Left lobe of liver (tissue), 2 donors: ENCODE data around the gene GAS2L2. TPM values are rescaled to one million over a fixed set of nuclear protein-coding genes. Genes with fewer than 3 reads are reported as not detected.

Source experiments
- ATAC-seq: fragments of 200-7000 bp; cut with Tn5 transposase; one replicate; pipeline ENCODE4 v1.9.1; 2020; ENCODE audit warnings: mild to moderate bottlenecking, moderate library complexity
- DNase-seq: peaks from one replicate; pipeline ENCODE4 v3.0.0-alpha.2; 2020; ENCODE audit warnings: low spot score
- total RNA-seq: library from RNA; stranded (reverse); gene quantifications from one replicate; pipeline ENCODE4 v1.2.1, GENCODE V29; 2021
- donor health status: DM: no; HTN: no; CAD: no; lungs with moderate emphysema.
- donor health status: DM: no; HTN: yes; CAD: no.

Gene GAS2L2
- total RNA-seq, 1 donor from 2014 or later: not detected

DNA sequence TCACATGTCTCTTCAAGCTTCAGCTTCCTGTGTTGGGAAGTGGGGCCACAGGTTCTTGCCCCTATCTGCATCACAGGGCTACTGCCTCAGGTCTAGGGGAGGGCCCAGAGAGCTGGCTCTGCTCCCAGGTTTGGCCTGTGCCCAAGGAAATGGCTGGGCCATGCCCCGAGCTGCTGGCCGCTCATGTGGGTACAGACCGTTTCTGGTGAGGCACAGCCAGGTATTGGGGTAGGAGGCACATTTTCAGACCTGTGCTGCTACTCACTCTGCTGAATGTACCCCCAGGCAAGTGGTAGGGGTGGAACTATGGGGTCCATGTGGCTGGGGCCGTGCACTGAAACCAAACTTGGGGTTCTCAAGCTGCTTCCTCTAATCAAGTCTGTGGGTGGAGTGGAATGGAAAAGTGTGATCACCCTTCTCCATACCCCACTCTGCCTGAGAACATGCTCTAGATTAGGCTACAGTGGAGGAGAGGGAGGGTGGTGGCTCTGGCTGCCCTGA lies 4.6 kb downstream of the GAS2L2 start:
- ATAC-seq: peak; percentile 89

DNA sequence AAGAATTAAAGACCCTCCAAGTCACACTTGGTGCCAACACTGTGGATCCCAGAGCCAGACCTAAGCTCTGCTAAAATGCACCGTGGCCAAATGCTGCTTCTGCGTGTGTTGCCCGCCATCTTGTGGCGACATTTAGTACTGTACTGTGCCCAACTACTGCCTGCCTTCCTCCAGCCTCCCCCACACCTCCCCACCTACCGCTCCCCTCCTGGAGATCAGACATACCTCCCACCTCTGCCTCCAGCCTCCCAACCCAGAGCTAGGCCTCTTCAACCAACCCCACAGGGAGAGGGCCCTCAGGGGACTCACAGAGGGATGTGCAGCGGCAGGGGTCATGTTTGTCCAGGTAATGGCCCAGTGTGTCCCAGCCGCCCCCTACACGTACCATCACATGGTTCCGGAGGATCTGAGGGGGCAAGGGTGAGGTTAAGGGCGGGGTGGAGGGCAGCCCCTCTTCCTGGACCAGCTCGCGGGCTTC lies 5.5 kb downstream of the GAS2L2 start:
- peak; percentile 75 for DNase-seq
- peak; percentile 88 for ATAC-seq

More for the DNA sequence above, 4.6 kb downstream of the GAS2L2 start:
- DNase-seq: peak; percentile 88

DNA sequence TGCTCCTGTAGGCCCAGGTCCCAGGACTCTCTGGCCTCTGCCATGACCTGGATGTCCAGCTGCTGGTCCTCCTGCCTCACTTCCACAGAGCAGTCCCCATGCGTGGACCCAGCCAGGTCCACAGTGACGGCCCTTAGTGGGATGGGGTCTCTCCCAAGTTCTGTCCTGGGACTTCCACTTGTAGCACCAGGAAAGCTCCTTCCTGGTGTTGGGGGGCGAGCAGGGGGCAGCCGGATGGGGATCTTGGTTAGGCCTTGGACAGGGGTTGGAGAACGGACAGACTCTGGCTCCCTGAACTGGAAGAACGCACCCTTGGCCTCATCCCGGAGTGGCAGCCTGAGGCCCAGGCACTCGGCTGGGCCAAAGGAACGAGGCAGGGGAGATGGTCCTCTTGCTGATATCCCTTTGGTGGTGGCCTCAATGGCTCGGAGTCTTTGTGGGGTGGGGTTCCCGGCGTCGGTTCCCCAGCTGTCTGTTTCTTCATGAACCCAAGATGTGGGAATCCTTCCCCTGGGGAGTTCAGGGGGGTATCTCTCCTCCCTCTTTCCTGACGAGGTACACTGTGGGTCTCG lies 7.2 kb downstream of the GAS2L2 start:
- no peak for ATAC-seq
- no peak for DNase-seq

DNA sequence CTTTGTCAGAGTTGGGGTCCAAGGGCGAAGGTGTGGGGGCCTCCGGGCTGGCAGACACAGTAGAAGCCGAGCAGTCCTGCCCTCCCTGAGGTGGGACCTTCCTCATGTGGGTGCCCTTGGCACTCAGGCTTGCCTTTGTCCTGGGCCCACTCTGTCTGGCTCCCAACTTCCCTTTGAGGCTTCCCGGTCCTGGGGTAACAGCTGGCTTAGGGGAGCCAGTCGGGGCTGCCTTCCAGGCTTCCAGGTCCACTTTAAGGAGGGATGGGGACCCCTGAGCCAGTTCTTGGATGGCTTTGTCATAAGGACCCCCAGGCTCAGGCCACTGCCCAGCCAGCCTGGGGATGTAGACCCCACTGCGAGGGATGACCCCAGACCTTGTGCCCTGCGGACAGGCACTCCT lies 7.8 kb downstream of the GAS2L2 start:
- ATAC-seq (no peak), DNase-seq (no peak)

DNA sequence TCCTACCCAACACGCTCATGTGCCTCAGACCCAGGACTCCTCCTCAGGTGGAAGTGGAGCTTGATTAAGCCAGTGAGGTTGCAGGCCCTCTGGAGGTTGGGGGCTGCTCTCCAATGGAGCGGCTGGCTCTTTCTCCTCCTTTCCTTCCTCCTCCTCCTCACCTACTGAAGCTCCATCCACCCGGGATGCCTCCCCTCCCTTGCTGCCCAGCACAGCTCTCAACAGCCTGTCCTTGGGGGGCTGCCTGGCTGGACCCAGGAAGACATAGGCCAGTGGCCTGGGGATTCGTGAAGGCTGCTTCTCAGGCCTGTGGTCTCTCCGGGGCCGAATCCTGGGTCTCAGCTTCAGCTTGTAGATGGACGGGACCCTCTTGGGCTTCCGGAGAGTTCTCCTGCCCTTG lies 8.2 kb downstream of the GAS2L2 start:
- ATAC-seq (no peak), DNase-seq (no peak)

DNA sequence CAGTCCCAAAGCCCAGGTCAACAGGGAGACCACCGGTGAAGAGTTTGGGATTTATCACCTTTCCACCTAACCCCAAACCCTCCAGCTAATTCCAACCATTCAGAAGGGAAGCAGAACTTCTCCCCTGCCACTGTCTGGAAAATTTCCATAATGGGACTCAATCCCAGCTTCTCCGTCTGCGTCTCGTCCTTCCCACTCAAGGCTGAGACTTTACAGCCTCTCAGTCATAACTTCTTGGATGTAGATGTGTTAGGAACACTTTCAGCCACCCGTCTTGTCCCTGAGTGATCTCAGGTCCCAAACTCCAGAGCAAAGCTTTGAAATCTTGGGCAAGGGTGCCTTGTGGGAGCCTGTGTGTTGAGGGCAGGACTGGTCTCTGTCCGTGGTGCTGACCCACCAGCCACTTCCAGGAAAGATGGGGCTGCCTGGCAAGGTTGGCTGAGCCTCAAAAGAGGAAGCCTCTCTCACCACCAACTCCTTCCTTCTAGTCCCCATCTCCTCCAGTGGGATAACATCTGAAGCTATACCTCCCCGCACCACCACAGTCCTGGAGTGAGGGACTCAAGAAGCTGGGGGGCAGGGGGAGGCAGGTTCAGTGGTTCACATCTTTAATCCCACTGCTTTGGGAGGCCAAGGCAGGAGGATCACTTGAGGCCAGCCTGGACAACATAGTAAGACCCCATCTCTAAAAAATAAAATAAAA lies 9.3 kb downstream of the GAS2L2 start:
- DNase-seq (no peak), ATAC-seq (no peak)

DNA sequence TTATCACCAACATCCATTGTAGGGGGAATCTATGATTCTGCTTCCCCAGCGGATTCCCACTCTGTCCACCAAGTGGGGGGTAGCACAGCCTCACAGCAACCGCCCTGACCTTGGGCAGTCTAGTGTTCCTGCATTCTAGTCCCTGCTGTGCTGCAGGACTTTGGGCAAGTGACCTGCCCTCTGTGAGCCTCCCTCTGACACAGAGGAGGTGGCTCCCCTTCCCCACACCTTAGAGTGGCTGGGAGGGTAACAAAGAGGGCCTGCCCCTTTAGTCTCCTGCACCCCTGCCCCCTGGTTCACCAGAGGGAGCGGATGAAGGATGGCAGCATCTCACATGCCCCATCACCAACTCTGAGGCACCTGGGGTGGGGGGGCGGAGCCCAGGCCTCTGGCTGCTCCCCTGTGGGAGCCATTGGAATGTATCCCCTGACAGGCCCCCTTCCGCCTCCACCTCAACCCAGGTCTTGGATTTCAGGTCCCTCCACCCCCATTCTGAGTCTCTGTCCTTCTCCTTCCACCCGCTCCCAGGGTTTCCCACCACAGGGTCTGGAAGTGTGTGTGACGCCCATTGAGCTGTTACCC lies 10.1 kb downstream of the GAS2L2 start:
- DNase-seq (no peak), ATAC-seq (no peak)

DNA sequence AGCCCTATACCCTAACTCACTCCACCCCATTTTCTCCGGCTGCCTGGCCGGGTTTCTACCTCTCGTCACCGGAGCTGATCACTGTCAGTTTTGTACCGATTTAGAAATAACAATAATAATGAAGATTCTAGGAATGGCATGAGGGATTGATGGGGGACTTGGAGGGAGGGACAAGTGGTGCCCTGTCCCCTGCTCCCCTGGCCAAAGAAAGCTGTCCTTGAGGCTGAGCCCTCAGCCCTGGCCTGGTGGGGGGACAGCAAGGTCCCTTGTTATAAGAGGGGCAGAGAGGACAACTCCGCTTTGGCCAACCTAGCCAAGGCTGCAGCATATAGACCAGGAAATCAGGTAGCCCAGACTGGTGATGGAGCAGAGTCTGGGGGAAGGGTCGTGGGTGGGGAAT lies 10.5 kb downstream of the GAS2L2 start:
- ATAC-seq (no peak), DNase-seq (no peak)

DNA sequence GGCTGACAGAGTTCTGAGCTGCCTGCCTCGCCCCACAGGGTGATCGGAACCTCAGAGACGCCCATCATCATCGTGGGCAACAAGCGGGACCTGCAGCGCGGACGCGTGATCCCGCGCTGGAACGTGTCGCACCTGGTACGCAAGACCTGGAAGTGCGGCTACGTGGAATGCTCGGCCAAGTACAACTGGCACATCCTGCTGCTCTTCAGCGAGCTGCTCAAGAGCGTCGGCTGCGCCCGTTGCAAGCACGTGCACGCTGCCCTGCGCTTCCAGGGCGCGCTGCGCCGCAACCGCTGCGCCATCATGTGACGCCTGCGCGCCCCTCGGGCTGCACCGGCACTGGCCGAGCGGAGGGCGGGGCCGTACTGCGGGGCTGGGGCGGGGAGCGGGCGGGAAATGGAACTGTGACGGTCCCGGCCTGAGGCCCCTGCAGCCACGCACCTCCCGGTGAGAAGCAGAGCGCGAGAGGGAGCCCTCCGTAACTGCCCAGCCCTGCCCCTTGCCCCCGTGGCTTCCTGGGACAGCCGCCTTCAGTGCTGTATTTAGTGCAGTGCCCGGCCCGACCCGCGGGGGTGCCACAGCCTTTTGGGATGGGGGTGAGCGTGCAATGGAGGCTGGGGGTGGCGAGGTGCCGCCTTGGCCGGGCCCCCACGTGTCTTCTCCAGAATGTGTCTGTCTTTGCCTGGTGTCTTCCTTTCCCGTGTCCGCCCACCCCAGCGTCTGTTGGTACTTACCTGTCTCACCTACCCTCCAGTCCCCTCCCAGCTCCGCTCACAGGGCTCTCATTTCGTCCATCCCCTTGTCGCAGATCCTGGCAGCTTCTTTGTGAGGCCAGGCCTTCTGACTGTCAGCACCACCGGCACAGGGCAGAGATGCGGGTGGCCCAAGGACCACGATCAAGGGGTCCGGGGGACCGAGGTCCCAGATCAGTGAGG lies 11.8 kb downstream of the GAS2L2 start:
- DNase-seq (no peak), ATAC-seq (peak; percentile 45)

DNA sequence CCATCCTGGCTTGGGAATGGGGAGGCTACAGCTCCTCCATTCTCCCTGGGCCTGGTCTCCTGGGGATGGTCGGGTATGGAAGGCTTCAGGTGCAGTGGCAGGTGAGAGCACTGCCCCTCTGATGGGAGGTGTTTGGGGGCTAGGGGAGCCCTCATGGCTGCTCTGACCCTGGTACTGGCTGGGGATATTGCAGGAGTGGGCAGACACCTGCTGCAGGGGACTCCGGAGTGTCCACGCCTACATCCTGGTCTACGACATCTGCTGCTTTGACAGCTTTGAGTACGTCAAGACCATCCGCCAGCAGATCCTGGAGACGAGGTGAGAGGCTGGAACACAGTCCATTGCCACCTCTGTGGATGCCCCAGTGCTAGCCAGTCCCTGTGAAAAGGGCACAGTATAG lies 12.8 kb downstream of the GAS2L2 start:
- no peak for ATAC-seq

DNA sequence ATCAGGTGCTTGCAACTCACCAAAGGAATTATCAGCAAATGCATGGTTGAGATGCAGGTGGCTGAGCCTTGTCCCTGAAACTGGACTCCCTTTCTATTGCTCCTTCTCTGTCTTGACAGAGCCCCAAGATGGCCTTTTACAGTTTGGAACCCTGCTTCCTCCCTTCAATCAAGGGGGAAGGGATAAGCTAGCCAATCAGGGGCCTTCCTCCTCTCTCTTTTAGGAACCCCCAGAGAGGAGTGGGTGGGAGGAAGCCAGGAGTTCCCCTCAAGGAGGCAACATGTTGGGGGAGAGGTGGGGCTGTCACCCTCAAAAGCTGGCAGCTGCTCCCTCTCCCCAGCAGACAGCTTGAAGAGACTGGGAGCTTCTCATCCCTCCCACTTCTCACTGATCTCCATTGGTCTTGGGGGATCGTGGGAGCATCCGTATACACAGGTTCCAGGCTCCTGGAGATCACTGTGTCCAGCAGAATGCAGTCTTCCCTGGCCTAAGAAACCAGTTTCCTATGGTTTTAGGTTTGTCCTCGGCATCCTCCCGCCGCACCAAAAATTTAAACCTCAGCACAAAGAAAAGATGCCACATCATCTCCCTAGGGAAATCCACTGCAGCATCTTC lies 14.4 kb downstream of the GAS2L2 start:
- no peak for DNase-seq

More for the DNA sequence above, 12.8 kb downstream of the GAS2L2 start:
- no peak for DNase-seq

DNA sequence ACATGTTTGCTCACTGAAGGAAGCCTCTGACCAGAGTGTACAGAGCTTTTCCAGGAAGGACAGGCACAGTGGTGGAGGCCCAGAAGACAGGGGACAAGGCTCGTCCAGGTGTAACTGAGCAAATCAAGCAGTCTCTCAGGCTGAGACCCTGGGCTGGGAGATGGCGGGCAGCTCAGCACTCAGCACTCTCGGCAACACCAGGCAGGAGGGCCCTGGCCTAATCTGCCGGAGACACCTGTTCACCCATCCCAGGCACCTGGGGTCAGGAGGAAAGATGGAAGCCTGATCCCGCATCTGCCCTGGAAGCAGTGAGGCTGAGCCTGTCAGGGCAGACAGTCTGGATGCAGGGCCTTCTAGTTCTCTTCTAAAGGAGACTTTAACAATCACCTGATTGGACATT lies 16.8 kb downstream of the GAS2L2 start:
- ATAC-seq (no peak), DNase-seq (no peak)

More for the DNA sequence above, 14.4 kb downstream of the GAS2L2 start:
- ATAC-seq: no peak

DNA sequence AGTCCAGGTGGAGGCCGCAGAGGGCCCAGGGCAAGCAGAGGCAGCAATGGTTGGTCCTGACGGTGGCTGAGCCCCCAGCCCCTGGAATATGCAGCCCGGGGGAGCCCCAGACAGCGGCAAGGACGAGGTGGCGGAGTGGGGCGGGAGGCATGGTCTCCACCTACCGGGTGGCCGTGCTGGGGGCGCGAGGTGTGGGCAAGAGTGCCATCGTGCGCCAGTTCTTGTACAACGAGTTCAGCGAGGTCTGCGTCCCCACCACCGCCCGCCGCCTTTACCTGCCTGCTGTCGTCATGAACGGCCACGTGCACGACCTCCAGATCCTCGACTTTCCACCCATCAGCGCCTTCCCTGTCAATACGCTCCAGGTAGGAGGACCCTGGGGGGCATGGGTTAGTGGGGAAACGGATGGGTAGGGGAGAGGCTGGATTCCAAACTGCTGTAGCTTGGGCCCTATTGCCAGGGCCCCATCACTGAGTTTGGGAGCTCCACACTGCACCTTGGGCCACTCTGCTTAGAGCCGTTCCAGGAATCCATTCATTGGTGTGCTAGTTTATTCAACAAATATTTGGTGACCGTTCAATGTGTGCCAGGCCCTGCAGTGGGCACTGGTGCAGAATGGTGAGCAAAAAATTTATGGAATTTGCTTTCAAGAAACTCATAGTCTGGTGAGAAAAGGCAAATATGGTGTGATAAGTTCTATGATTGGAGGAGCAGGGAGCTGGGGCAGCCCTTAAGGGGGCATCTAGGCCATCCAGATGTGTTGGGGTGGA lies 17.8 kb downstream of the GAS2L2 start:
- no peak for ATAC-seq
- no peak for DNase-seq

DNA sequence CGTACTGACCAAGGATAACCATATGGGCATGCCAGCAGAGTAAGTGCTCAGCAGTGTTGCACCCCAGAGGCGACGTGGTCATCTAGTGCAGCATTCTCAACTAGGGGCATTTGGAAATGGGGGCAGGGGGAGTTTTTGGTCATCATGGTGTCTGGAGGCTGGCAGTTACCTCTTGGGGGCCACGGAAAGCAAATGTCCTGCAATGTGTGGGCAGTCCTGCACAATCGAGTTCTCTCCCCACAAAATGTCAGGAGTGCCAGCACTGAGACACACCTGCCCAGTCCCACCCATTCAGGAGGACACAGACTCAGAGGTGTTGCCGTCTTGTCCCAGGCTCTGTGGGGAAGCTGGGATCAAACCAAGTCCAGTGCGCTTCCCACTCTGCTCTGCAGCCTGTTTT lies 18.6 kb downstream of the GAS2L2 start:
- ATAC-seq (no peak), DNase-seq (no peak)

DNA sequence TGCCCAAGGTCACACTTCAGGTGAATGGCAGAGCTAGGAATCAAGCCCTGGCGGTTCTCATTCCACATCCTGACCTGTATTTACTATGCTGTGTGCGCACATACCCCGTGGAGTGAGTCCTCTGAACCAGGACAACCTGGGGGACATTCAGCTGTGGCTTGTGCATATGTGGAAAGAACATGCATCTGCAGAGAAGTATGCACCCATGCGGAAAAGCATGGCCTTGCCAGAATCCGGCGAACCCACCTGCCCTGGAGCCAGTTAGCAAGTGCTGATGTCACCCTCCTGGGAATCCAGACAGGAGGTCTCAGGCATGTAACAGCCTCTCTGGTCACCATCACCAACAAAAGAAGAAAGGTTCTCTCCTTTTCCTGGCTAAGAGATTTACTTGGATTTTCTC lies 19.7 kb downstream of the GAS2L2 start:
- ATAC-seq (no peak), DNase-seq (no peak)

DNA sequence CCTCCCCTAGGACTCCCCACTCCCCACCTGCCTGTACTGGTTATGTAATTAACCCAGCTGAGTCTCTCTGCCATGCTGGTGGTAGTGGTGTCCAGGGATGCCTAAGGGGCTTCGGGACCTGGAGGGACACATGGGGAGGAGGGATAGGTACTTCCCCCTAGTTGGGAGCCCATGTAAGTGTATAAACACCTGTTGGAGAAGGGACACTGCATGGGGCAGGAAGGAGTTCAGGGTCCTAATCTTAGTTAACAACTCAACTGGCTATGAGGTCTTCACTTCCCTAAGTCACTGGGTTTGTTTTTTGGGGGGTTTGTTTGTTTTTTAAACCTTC lies 20.3 kb downstream of the GAS2L2 start:
- no peak for DNase-seq

DNA sequence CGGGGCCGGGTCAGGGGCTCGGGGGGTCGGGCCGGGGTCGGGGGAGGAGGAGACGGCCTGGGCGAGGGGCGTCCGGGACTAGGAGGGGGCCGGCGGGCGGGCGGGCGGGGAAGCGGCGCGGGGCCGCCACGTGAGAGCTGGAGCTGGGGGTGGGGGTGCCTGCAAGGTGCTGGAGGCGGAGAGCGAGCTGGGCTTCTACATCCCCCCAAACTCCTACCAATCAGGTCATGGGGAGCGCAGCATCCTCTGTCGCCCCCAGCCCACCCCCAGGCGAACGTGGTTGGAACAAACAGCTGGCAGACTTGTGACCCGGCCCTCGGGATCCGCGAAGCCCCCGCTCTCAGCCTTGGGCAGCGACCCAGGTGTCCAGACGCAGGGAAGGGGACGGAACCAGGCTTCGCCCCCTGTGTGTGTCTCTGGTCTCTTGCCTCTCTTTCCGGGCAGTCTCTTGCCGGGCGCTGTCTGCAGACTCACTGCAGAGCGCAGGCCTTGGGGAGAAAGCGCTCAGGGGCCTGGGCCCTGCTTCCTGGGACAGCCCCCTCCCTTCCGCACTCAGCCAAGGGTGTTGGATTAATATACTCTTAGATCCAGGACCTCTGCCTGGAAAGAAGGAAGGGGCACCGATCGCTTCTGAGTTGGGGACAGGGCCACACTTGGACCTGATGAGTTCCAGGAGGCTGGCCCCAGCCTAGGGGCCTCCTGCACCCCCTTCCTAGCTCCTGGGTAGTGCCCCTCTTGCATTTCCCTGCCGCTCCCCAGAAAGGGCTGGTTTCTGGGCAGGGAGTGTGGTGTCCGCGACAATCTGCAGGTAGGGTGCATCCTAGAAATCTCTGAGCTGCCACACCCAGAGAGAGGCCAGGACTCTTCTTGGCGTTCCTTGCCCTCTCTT lies 20.9 kb downstream of the GAS2L2 start:
- peak; percentile 12 for ATAC-seq
- DNase-seq: peak; percentile 42

More for the DNA sequence above, 20.3 kb downstream of the GAS2L2 start:
- ATAC-seq: no peak

DNA sequence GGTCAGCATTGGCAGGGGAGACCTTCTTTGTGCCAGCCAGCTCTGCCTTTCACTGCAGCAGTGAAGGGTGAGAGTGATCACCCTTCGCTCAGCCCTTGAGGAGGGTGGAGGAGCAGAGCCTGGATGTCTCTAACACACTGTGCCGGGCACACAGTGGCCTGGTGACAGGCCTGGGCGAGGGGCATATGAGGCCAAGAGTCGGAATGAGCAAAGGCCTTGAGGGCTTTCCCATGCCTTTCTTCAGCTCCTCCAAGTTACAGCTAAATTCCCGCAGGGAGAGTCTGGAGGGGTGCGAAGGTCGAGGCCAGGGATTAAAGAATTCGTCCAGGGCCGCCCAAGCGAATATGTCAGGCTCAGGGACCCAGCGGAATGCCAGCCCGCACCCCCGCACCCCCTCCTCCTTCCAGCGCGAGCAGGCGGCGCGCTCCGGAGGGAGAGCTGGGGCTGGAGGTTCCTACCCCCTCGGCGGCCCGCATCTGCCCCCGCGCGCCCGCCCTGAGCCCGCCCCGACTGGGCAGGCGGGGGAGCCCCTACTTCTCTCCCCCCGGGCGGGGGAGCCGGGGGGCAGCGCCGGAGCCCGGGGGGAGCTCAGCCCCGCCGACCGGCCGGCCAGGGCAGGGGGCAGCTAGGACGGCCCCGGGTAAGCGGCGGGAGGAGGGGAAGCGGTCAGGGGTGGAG lies 21.7 kb downstream of the GAS2L2 start, which contains the start of gene RASL10B:
TSS of gene RASL10B (plus strand) at position 401 of the 678 bp plus-strand sequence. CDS start 3,546 bp downstream, outside the sequence.
- DNase-seq: peak; percentile 44
- peak; percentile 89 for ATAC-seq
